ENCODE data around the gene CENPH.
"Not testable (repeated sequence)": the region's sequence is repeated elsewhere in the genome, so short reads cannot be mapped to it uniquely, and the experiment has no call there.

Gene CENPH, protein sequence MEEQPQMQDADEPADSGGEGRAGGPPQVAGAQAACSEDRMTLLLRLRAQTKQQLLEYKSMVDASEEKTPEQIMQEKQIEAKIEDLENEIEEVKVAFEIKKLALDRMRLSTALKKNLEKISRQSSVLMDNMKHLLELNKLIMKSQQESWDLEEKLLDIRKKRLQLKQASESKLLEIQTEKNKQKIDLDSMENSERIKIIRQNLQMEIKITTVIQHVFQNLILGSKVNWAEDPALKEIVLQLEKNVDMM

DNA sequence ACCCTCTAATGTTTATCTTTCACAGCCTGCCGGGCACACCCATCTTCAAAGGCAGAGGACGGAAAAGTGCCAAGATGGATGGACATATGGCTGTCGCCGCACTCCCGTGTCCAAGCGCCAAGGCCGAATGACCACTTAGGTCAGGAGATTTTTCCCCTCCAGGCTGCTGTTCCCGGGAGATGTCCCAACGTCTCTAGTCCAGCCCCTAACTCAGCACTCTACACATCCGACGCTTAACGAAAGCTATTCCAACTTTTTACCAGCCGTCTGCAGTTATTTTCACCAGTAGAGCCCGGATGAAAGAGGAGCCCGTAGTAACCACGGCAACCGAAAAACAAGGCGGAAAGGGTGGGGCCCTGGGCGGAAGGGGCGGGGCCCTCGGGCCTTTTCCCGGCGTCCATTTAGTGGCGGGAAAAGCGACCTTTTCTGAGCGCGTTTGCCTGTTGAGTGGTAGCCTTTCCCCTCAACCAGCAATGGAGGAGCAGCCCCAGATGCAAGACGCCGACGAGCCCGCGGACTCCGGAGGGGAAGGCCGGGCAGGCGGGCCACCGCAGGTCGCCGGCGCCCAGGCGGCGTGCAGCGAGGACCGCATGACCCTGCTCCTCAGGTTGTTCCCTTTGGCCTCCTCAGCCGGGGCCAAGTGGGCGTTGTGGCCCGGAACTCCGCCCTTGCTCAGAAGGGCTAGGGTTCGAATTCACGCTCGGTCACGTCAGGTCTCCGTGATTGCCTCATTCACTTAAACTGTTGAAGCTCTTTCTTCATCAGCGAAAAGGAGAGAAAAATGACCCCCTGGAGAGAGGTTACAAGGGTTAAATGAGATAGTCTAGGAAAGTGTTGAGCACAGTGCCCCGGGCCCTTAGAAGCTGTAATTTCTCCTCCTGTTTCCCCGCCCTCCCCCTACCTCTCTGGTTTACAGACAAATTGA is at the start of gene CENPH:
Gene CENPH (plus strand): TSS at position 422 of the 925 bp plus-strand sequence. CDS start 52 bp downstream, at position 474.
- peak; percentile 86 to 89 (median 88) for DNase-seq (ENCODE audit: low read depth in 3 of 3)

DNA sequence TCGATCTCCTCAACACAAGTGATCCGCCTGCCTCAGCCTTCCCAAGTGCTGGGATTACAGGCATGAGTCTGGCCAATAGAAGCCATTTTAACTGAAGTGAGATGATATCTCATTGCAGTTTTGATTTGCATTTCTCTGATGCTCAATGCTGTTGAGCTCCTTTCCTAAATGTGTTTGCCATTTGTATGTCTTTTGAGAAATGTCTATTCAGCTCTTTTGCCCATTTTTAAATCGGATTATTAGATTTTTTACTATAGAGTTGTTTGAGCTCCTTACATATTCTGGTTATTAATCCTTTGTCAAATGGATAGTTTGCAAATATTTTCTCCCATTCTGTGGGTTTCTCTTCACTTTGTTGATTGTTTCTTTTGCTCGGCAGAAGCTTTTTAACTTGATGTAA is 49.1 kb upstream of the CENPH start:
- not testable (repeated sequence) for DNase-seq (ENCODE audit: low read depth in 3 of 3)

DNA sequence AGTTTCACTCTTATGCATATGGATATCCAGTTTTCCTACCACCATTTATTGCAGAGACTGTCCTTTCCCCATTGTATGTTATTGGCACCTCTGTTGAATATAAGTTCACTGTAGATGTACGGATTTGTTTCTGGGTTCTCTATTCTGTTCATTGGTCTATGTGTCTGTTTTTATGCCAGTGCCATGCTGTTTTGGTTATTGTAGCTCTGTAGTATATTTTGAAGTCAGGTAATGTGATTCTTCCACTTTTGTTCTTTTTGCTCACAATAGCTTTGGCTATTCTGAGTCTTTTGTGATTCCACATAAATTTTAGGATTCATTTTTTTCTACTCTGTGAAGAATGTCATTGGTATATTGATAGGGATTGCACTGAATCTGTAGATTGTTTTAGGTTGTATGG is 48.6 kb upstream of the CENPH start:
- DNase-seq (ENCODE audit: low read depth in 3 of 3): no peak

DNA sequence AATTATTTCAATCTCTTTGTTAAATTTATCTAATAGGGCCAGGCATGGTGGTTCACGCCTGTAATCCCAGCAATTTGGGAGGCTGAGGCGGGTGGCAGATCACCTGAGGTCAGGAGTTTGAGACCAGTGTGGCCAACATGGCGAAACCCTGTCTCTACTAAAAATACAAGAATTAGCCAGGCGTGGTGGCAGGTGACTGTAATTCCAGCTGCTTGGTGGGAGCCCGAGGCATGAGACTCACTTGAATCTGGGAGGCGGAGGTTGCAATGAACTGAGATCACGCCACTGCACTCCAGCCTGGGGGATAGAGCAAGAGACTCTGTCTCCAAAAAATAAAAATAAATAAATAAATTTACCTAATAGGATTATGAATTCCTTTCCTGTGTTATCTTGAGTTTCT is 40.8 kb upstream of the CENPH start:
- DNase-seq (ENCODE audit: low read depth in 3 of 3): not testable (repeated sequence)

DNA sequence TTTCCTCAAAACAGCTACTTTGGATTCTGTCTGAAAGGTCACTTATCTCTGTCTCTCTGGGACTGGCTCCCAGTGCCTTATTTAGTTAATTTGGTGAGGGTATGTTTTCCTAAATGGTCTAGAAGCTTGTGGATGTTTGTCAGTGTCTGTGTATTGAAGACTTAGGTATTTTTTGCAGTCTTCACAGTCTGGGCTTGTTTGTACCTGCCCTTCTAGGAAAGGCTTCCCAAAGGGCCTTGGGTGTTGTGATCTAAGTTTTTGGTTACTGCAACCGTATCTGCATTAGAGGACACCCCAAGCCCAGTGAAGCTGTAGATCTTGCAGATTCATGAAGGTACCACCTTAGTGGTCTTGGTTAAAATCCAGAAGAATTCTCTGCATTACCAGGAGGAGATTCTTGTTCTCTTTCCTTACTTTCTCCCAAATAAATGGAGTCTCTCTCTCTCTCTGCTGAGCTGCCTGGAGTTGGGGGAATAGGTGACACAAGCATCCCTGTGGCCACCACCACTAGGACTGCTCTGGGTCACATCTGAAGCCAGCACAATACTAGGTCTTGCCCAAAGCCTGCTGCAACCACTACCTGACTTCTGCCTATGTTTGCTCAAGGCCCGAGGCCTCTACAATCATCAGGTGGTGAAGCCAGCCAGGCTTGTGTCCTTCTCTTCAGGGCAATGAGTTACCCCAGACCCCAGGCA is 40.3 kb upstream of the CENPH start:
- DNase-seq (ENCODE audit: low read depth in 3 of 3): no peak

DNA sequence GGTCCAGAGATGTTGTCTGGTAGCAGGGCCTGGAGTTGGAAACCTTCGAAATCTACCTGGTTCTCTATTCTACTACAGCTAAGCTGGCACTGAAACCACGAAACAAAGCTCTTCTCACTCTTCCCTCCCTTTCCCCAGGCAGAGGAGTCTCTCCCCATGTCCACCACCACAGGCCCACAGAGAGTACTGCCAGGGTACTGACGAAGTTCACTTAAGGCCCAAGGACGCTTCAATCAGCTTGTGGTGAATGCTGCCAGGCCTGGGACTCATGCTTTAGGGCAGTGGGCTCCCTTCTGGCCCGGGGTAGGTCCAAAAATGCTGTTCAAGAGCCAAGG is 39.7 kb upstream of the CENPH start:
- no peak for DNase-seq (ENCODE audit: low read depth in 3 of 3)

DNA sequence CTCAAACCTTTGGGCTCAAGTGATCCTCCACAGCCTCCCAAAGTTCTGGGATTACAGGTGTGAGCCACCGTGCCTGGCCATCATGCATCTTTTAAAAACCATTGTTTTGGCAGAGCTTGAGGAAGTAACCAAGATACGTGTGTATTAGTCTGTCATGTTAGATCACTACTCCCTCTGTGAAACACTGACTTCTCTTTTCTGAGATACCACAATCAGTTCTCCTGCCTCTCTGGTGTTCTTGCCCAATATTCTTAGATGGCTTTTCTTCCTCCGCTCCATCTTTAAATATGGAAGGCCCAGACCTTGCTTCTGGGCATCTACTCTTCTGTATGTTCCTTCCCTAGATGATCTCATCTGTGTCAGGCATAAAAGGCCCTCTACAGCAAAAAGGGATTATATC is 36.7 kb upstream of the CENPH start:
- DNase-seq (ENCODE audit: low read depth in 3 of 3): no peak

DNA sequence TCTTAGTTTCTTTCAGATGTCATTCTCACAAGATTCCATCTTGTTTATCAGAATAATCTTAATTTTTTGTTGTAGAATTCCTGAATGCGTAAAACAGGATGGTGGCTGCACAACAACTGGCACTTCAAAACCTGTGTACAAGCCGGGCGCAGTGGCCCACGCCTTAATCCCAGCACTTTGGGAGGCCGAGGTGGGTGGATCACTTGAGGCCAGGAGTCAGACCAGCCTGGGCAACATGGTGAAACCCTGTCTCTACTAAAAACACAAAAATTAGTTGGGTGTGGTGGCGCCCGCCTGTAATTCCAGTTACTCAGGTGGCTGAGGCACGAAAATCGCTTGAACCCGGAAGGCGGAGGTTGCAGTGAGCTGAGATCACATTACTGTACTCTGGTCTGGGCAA is 32.9 kb upstream of the CENPH start:
- no peak for DNase-seq (ENCODE audit: low read depth in 3 of 3)

DNA sequence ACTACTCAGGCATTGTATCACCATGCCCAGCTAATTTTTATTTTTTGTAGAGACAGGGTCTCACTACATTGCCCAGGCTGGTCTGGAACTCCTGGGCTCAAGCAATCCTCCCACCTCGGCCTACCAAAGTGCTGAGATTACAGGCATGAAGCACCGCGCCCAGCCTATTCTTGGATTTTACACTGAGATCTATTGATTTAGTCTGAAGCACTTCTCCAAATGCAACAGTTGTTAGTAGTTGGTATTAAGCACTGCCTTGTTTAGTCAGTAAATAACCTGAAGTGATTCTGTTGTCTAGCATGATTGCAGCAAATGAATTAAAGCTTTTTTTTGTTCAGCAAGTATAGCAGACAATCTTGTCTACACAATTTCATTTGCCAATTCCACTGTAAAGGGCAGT is 31.3 kb upstream of the CENPH start:
- DNase-seq (ENCODE audit: low read depth in 3 of 3): no peak

DNA sequence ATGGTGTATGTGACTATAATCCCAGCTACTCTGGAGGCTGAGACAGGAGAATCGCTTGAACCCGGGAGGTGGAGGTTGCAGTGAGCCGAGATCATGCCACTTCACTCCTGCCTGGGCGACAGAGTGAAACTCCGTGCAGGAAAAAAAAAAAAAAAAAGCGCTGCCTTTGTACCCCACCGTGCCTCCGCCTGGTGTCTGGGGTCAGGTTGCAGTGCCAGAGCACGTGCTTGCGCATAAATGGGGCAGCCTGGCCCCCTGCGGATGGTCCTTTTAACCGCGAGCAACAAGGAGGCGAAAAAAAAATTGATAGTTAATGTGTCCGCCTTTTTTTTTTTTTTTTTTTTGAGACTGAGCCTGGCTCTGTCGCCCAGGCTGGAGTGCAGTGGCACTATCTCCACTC is 28.7 kb upstream of the CENPH start:
- DNase-seq (ENCODE audit: low read depth in 3 of 3): no peak

DNA sequence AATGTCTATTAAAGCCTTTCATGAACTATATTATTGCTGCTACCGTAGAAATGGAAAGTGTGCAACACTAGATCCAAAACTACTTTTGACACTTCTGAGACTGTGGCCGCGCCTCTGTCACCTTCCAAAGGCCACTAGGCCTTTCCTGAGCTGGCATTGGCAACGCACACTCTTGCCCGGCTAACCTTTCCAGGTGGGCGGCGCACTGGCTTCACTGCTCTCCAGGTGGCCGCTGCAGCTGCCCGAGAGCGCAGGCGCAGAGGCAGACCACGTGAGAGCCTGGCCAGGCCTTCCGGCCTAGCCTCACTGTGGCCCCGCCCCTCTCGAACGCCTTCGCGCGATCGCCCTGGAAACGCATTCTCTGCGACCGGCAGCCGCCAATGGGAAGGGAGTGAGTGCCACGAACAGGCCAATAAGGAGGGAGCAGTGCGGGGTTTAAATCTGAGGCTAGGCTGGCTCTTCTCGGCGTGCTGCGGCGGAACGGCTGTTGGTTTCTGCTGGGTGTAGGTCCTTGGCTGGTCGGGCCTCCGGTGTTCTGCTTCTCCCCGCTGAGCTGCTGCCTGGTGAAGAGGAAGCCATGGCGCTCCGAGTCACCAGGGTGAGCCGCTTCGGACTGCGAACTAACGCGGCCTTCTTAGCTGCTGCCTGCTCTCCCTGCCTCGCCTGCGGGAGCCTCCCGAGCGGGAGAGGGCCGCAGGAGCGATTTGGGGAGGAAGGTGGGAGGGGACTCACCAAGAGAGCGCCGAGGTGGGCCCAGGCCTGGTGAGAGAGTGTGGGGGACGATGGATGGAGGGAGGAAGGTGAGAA is 22.5 kb upstream of the CENPH start, which contains the start of gene CCNB1:
Gene CCNB1 (plus strand): TSS at position 465 of the 807 bp plus-strand sequence. CDS start 113 bp downstream, at position 578.
- DNase-seq (ENCODE audit: low read depth in 3 of 3): peak; percentile 97

DNA sequence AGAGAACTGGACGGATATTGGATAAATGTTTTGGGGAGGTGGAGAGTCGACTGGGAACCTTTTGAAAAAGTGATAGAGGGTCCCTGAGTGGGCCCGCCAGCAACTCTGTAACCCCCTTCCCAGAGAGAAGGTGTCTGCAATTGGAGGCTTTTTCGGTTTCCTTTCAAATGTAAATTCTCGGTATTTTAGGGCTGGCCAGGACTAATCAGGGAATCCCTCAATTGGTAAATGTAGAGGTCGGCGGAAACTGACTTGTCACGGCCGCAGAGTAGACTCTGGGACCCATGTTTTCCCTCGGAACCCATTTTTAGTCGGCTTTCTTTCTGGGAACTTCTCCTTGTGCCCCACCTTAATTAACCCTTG is 21.9 kb upstream of the CENPH start:
- no peak for DNase-seq (ENCODE audit: low read depth in 3 of 3)

DNA sequence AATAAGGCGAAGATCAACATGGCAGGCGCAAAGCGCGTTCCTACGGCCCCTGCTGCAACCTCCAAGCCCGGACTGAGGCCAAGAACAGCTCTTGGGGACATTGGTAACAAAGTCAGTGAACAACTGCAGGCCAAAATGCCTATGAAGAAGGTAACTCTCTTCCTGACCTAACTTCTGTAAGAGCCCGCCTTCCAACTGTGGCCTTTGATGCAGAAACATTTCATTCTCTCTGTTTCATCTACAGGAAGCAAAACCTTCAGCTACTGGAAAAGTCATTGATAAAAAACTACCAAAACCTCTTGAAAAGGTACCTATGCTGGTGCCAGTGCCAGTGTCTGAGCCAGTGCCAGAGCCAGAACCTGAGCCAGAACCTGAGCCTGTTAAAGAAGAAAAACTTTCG is 21.5 kb upstream of the CENPH start:
- no peak for DNase-seq (ENCODE audit: low read depth in 3 of 3)

DNA sequence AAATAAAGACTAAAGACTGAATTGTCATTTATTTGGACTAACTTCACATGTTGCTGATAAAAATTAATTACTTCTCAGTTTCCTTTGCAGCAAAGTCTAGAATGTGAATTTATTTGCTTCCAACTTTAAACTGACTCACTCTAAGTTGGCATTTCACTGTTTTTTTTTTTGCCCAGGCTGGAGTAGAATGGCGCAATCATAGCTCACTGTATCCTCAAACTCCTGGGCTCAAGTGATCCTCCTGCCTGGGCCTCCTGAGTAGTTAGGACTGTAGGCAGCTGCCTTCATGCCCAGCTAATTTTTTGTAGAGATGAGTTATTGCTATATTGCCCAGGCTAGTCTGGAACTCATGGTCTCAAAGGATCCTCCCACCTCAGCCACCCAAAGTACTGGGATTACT is 18.9 kb upstream of the CENPH start:
- no peak for DNase-seq (ENCODE audit: low read depth in 3 of 3)

DNA sequence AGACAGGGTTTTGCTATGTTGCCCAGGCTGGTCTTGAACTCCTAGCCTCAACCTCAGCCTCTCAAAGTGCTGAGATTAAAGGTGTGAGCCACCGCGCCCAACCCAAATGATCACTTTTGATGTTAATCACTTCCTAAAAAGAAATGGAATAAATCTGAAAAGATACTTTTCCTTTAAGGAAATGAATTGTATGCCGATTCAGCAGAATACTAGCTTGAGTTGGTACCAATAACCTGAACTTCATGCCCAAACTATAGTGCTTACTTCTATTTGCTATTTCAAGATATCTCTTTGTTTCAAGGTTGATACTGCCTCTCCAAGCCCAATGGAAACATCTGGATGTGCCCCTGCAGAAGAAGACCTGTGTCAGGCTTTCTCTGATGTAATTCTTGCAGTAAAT is 18.4 kb upstream of the CENPH start:
- no peak for DNase-seq (ENCODE audit: low read depth in 3 of 3)

DNA sequence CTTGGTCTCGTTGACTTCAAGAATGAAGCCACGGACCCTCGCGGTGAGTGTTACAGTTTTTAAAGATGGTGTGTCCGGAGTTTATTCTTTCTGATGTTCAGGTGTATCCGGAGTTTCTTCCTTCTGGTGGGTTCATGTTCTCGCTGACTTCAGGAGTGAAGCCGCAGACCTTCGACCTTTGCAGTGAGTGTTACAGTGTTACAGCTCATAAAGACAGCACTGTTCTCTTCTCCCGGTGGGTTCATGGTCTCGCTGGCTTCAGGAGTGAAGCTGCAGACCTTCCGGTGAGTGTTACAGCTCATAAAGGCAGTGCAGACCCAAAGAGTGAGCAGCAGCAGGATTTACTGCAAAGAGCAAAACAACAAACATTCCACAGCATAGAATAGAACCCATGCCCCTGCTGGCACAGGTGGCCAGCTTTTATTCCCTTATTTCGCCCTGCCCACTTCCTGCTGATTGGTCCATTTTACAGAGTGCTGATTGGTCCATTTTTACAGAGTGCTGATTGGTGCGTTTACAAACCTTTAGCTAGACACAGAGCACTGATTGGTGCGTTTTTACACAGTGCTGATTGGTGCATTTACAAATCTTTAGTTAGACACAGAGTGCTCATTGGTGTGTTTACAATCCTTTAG is 7.6 kb upstream of the CENPH start:
- not testable (repeated sequence) for DNase-seq (ENCODE audit: low read depth in 3 of 3)

DNA sequence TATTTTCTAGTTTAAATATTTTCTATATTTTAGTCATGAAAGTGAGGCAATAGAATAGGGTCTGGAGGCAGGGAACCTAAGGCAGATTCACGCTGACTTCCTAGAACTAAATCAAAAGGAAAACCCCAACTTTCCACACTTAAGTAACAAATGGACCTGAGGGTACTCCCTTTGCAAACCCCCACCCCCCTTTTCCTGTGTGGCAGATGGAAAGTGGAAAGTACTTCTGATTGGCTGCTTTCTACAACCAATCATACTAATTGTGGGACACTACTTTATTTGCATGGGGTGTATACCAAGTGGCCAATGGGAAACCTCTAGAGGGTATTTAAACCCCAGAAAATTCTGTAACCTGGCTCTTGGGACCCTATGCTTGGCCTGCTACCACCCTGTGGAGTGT is 4.8 kb upstream of the CENPH start:
- no peak for DNase-seq (ENCODE audit: low read depth in 3 of 3)

DNA sequence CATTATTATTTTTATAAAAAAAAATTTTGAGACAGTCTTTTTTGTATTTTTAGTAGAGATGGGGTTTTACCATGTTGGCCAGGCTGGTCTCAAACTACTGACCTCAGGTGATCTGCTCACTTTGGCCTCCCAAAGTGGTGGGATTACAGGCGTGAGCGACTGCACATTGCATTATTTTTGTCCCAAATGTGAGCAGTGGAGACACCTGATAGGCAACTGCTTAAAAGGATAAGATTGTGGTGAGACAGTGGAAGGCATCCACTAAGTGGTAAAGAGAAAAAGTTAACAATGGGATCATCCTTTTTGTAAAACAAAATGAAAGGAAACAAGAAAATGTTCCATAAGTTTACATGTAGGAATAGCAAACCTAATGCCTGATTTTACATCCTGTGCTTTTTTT is 2.0 kb upstream of the CENPH start:
- DNase-seq (ENCODE audit: low read depth in 3 of 3): no peak

DNA sequence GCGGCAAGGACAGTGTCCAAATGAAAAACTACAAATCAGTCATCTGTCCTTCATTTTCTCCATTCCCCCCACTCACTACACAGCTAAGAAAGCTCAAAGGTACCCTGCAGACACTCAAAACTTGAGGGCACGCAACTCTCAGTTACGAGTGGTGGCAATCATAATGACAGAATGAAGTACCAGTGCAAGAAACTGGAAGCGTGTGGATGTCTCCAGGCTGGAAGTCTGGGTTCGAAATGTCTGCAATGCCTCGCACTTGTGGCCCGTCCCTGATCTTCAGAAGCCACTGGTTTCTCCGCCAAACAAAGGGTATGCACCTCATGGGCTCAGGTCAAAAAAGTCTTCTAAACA is 597 bp upstream of the CENPH start:
- DNase-seq (ENCODE audit: low read depth in 3 of 3): no peak

DNA sequence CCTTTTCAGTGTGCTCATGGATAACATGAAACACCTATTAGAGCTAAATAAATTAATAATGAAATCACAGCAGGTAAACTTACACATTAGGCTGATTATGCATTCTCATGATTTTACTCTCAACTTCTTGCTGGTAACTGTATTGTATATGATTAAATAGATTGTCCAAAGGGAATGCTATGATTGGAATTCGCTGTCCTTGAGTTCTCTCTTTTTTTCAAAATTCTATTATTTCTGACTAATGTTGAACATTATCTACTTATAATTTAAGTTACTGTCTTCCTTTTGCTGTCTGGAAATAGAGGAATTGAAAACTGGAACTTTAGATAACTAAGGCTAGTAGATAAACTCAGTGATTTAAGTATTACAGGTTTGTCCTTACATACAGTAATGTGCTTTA is 13.1 kb downstream of the CENPH start:
- no peak for DNase-seq (ENCODE audit: low read depth in 3 of 3)

DNA sequence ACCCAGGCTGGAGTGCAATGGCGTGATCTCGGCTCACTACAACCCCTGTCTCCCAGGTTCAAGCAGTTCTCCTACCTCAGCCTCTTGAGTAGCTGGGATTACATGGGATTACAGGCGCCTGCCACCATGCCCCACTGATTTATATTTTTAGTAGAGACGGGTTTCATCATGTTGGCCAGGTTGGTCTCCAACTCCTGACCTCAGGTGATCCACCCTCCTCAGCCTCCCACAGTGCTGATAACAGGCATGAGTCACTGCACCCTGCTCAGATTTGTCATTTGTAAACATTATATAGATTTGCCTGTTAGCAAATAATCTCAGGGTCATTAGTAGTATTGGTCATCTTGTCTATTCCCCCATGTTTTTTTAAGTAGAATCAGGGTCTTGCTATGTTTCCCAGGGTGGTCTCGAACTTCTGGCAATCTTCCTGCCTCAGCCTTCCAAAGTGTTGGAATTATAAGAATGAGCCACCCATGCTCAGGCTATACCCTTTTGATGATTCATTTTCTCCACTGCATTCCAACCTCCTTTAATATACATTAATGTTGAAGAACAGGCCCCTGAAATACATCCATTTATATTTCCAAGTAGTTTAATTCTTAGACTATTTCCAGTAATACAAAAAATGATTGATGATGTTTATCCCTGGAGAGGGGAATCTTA is 17.3 kb downstream of the CENPH start:
- DNase-seq (ENCODE audit: low read depth in 3 of 3): no peak
